Activated naive CD4-positive, alpha-beta T cell treated with anti-CD3 and anti-CD28 coated beads for 36 hours (primary cell): Measurements from ENCODE around the gene FOXD4L6. TPM values are rescaled to one million over a fixed set of nuclear protein-coding genes. Genes with fewer than 3 reads are reported as not detected.
"Not testable (repeated sequence)": the region's sequence is repeated elsewhere in the genome, so short reads cannot be mapped to it uniquely, and the experiment has no call there.

Experiments
- CTCF ChIA-PET: fragments of 350-600 bp; sonication (Branson Sonifier 250); formaldehyde crosslinking; loops from one replicate; lab custom pipeline; 2021; ENCODE audit warnings: antibody characterized with exemption; lab: Charles Lee
- DNase-seq: peaks from one replicate; pipeline ENCODE4 v3.0.0-alpha.2; 2020
- H3K27ac Mint-ChIP-seq: one replicate; pipeline ENCODE4 v1.8.0; 2021; ENCODE audit warnings: mild to moderate bottlenecking, mixed read lengths
- H3K27me3 Mint-ChIP-seq: one replicate; pipeline ENCODE4 v1.8.0; 2021; ENCODE audit warnings: low read depth, mixed read lengths
- H3K36me3 Mint-ChIP-seq: one replicate; pipeline ENCODE4 v1.8.0; 2021; ENCODE audit warnings: low read depth, mixed read lengths
- H3K4me1 Mint-ChIP-seq: one replicate; pipeline ENCODE4 v1.8.0; 2021; ENCODE audit warnings: low read depth, mixed read lengths
- H3K4me3 Mint-ChIP-seq: one replicate; pipeline ENCODE4 v1.8.0; 2021; ENCODE audit warnings: mild to moderate bottlenecking, moderate library complexity, mixed read lengths
- H3K9me3 Mint-ChIP-seq: one replicate; pipeline ENCODE4 v1.8.0; 2021; ENCODE audit warnings: mixed read lengths
- intact Hi-C: fragments of 100-400 bp; cut with micrococcal nuclease; formaldehyde crosslinking; loops from one replicate; pipeline ENCODE4 v1.15.1; 2023
- total RNA-seq, 2 experiments: library from RNA; stranded (reverse); gene quantifications; one replicate each; pipeline ENCODE4 v1.2.3, GENCODE V29; 2021

Gene FOXD4L6
- total RNA-seq, 2 experiments from 2014 or later: not detected

- H3K4me3 Mint-ChIP-seq, H3K4me1 Mint-ChIP-seq, CTCF ChIA-PET, DNase-seq, H3K36me3 Mint-ChIP-seq, H3K9me3 Mint-ChIP-seq, intact Hi-C loops, H3K27ac Mint-ChIP-seq: not testable (repeated sequence)
- peaks cover 10% of the 10 kb centered on the region for H3K27me3 Mint-ChIP-seq
Measured at GRCh38 chr9:41090386-41090785, 38.1 kb downstream of the FOXD4L6 start.

GRCh38 chr9:41088450-41089059 is 39.9 kb downstream of the FOXD4L6 start:
- H3K27me3 Mint-ChIP-seq: peaks cover 15% of the 10 kb centered on the region
- H3K27ac Mint-ChIP-seq, H3K9me3 Mint-ChIP-seq, intact Hi-C loops, H3K36me3 Mint-ChIP-seq, H3K4me3 Mint-ChIP-seq, H3K4me1 Mint-ChIP-seq, DNase-seq, CTCF ChIA-PET: not testable (repeated sequence)

GRCh38 chr9:41087929-41088328 is 40.6 kb downstream of the FOXD4L6 start:
- H3K9me3 Mint-ChIP-seq, H3K4me3 Mint-ChIP-seq, DNase-seq, H3K36me3 Mint-ChIP-seq, CTCF ChIA-PET, H3K27ac Mint-ChIP-seq, H3K4me1 Mint-ChIP-seq, intact Hi-C loops: not testable (repeated sequence)
- peaks cover 16% of the 10 kb centered on the region for H3K27me3 Mint-ChIP-seq

GRCh38 chr9:41087157-41087780 is 41.2 kb downstream of the FOXD4L6 start:
- H3K9me3 Mint-ChIP-seq, CTCF ChIA-PET, H3K4me1 Mint-ChIP-seq: not testable (repeated sequence)

GRCh38 chr9:41086685-41087084 is 41.8 kb downstream of the FOXD4L6 start:
- H3K36me3 Mint-ChIP-seq, H3K4me1 Mint-ChIP-seq, DNase-seq, CTCF ChIA-PET, H3K4me3 Mint-ChIP-seq, H3K27ac Mint-ChIP-seq, intact Hi-C loops, H3K9me3 Mint-ChIP-seq: not testable (repeated sequence)
- H3K27me3 Mint-ChIP-seq: peaks cover 18% of the 10 kb centered on the region

More at GRCh38 chr9:41087157-41087780, 41.2 kb downstream of the FOXD4L6 start:
- peaks cover 18% of the 10 kb centered on the region for H3K27me3 Mint-ChIP-seq
- H3K36me3 Mint-ChIP-seq, intact Hi-C loops, H3K4me3 Mint-ChIP-seq, DNase-seq, H3K27ac Mint-ChIP-seq: not testable (repeated sequence)

GRCh38 chr9:41086215-41086614 is 42.3 kb downstream of the FOXD4L6 start:
- intact Hi-C loops: not testable (repeated sequence)

GRCh38 chr9:41082358-41082757 is 46.1 kb downstream of the FOXD4L6 start:
- H3K36me3 Mint-ChIP-seq, DNase-seq, H3K9me3 Mint-ChIP-seq, intact Hi-C loops, H3K4me1 Mint-ChIP-seq, H3K4me3 Mint-ChIP-seq, CTCF ChIA-PET, H3K27me3 Mint-ChIP-seq, H3K27ac Mint-ChIP-seq: not testable (repeated sequence)

More at GRCh38 chr9:41086215-41086614, 42.3 kb downstream of the FOXD4L6 start:
- H3K27me3 Mint-ChIP-seq: peaks cover 18% of the 10 kb centered on the region
- DNase-seq, H3K27ac Mint-ChIP-seq, H3K4me1 Mint-ChIP-seq, CTCF ChIA-PET, H3K36me3 Mint-ChIP-seq, H3K9me3 Mint-ChIP-seq, H3K4me3 Mint-ChIP-seq: not testable (repeated sequence)

GRCh38 chr9:41079464-41079863 is 49.0 kb downstream of the FOXD4L6 start:
- peaks cover 19% of the 10 kb centered on the region for H3K27me3 Mint-ChIP-seq
- H3K4me3 Mint-ChIP-seq, intact Hi-C loops: not testable (repeated sequence)

GRCh38 chr9:41077586-41077985 is 50.9 kb downstream of the FOXD4L6 start:
- CTCF ChIA-PET: not testable (repeated sequence)

More at GRCh38 chr9:41079464-41079863, 49.0 kb downstream of the FOXD4L6 start:
- H3K4me1 Mint-ChIP-seq, H3K36me3 Mint-ChIP-seq, H3K9me3 Mint-ChIP-seq, H3K27ac Mint-ChIP-seq, DNase-seq, CTCF ChIA-PET: not testable (repeated sequence)

More at GRCh38 chr9:41077586-41077985, 50.9 kb downstream of the FOXD4L6 start:
- H3K4me1 Mint-ChIP-seq: peaks cover 11% of the 10 kb centered on the region
- H3K36me3 Mint-ChIP-seq, H3K9me3 Mint-ChIP-seq, DNase-seq, H3K4me3 Mint-ChIP-seq, intact Hi-C loops, H3K27ac Mint-ChIP-seq: not testable (repeated sequence)
- peaks cover 30% of the 10 kb centered on the region for H3K27me3 Mint-ChIP-seq

Other genes with a start within 250 kb of the FOXD4L6 start
- gene ZNG1F, start 60.6 kb upstream of the FOXD4L6 start, total RNA-seq: 10 to 100 TPM in 1 of 2 experiments, 1 to 10 TPM in 1; 8.5 to 11.5 TPM